H54 (cell line): Measurements from ENCODE around the gene LPAR1.
A peak's percentile ranks its signal among the peaks of the same experiment; 100 is the strongest.

Source experiments
- DNase-seq: peaks from one replicate; pipeline ENCODE4 v3.0.0; 2011; ENCODE audit warnings: low spot score, mixed read lengths; ENCODE audit not compliant: insufficient read length
- FAIRE-seq: peaks from 3 replicates; lab custom pipeline; 2011; peaks lifted over from hg19 to GRCh38; lab: Jason Lieb, UNC
- POLR2A ChIP-seq: IDR thresholded peaks from 2 replicates; pipeline ENCODE4 v1.6.1; 2011; ENCODE audit warnings: low read depth, mild to moderate bottlenecking, low read length

The LPAR1 gene

DNA sequence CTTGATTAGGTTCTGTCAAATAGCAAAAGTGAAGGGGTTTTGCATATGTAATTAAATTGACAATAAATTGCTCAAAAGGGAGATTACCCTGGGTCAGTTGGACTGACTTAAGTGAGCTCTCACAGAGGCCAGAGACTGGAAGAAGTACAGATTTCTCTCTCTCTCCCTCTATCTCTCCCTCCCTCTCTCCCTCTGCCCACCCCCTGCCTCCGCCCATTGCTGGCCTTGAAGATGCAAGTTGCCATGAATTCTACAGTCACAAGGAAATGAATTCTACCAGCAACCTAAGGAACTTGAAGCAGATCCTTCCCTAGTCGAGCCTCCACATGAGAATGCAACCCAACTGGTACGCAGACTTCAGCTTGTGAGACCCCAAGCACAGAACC lies 119.2 kb downstream of the LPAR1 start:
- DNase-seq (no peak), FAIRE-seq (no peak)
- TF ChIP-seq POLR2A, result no peak

- TF ChIP-seq POLR2A, result no peak
- peak; percentile 14 for DNase-seq
- peak; percentile 6 for FAIRE-seq
Observed at GRCh38 chr9:110918316-110919049, 119.8 kb downstream of the LPAR1 start.

DNA sequence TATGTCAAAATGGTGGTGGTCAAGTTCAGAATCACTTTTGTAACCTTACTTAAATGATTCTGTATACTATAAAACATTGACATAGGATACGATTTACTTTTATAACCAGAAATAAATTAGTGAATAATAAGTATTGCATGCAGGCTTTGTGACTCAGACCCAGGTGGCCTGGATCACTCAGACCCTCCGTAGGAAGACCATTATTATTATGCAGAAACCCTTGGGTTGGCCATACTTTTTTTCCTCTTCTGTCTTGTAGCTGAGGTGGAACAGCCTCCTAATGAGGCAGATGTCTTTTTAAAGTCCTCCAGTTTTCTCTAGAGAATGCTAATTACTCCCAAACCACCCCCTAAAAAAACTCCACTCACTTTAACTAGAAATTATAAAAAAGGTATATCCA lies 121.9 kb downstream of the LPAR1 start:
- no peak for TF ChIP-seq POLR2A
- FAIRE-seq (no peak), DNase-seq (no peak)

GRCh38 chr9:110912419-110913291 lies 125.6 kb downstream of the LPAR1 start:
- no peak for TF ChIP-seq POLR2A
- FAIRE-seq (peak; percentile 83), DNase-seq (no peak)

DNA sequence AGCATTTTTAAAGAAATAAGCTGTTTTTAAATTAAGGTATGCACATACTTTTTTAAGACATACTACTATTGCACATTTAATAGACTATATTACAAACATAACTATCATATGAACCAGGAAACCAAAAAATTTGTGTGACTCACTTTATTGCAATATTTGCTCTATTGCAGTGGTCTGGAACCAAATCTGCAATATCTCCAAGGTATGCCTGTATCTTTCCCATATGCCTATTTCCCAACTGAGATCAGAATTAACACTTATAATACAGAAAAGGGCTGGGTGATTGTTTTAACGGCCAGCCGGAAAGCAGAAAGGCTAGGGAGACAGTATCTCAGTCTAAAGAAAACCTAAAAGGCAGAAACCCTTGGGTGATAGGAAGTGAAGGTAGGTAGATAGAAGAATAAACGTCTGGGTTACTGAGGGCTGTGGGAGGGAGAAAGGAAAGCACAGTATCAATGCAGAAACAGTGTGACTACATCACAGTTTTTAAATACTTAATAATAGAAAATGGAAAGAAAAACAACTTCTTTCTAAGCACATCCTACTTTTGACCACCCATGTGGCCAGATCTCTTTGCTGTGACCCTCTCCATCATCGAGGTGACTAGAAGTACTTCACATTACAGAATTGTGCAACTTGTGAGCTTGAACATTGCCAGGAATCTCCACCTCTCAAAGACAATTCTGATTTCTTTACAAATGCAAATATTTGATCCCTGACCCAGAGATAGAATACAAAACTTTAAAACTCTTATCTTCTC lies 126.4 kb downstream of the LPAR1 start:
- TF ChIP-seq POLR2A, result no peak
- FAIRE-seq (peak; percentile 50), DNase-seq (no peak)

- no peak for TF ChIP-seq POLR2A
- DNase-seq (no peak), FAIRE-seq (no peak)
Observed at GRCh38 chr9:110908894-110909293, 129.4 kb downstream of the LPAR1 start.

DNA sequence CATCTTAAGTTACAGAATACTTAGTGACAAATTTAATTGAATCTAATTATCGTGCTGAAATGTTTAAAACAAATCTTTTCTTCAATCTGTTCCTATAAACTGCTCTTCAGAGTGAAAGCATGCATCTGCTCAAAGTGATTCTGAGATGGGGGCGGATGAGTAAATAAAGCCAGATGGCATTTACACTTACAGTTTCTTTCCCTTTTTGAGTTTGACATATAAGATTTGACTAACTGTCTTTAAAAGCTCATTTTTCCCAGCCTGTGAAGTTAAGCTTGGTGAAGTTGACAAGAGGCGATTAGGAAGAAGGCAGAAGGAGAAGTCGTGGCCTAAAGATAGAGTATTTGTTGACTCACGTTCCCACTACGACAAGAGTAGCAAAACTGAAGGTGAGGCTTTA lies 137.4 kb downstream of the LPAR1 start:
- no peak for DNase-seq
- no peak for TF ChIP-seq POLR2A
- FAIRE-seq, result peak; percentile 62

DNA sequence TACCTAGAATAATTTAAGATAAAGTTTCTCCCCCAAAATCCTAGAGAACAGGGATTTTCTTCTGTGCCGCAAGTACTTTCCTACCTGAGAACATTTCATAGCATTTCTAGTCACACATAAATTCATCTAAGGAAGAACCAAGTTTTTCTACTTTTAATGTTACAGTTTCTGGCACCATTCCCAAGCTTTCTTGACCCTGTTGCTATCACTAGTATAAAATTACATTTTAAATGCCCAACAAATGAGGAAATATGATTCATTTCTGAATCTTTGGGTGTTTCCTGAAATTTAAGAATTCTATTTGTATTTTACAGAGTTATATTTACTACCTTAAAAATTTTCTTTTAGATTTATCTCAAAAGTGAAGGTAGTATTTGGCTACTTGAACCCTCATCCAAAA lies 137.8 kb downstream of the LPAR1 start:
- FAIRE-seq (no peak), DNase-seq (no peak)
- TF ChIP-seq POLR2A, result no peak

DNA sequence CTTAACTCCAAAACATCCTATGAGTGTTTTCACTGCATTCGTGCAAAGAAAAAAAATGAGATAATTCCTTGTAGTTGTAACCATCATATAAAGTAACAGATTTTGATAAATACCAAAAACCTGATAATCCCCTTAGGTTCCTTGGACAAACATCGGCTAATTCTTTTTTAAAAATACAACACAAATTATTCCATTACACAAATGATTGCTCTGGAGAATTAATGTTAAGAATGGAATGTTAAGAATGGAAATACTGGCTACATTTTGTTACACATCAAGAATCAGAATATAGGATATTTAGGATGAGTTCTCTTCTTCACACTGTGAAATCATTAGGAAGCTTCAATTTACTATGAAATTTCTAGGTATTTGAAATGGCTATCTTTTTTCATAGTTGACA lies 139.4 kb downstream of the LPAR1 start:
- FAIRE-seq (peak; percentile 23), DNase-seq (no peak)
- no peak for TF ChIP-seq POLR2A

DNA sequence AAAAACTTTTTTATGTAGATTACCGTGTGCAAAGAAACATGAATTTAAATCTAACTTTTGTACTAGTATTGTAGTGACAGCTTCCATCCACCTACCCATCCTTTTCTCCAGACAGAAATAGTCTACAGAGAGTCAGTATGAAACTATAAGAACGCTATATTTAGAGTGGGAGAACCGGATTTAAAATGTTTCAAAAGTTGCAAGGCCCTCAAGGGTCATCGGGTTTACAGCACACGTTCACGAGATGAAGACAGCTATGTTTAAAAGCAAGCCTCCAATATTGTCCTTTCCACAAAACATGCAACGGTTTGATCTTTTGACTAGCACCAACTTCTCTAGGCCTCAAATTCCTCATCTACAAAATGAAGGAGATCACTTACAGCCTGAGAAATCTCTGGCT lies 139.9 kb downstream of the LPAR1 start:
- no peak for DNase-seq
- FAIRE-seq, result no peak
- no peak for TF ChIP-seq POLR2A

DNA sequence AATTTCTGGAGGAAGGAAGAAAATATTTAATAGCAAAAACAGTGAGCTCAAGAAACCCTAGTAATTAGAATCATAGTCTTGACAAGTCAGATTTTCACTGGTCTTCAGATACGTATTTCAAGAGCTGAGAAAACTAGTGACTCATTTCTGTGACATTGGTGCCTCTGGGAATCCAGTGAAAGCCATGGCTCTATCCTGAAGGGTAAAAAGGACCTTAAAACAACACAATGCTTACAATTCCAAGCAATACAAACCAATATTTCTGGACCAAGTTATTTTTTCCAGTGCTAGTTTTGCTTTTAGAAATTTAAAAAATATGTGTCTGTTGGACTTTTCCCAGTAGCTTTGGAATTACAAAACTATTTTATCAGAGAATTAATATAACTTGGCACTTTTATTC lies 140.3 kb downstream of the LPAR1 start:
- TF ChIP-seq POLR2A, result no peak
- FAIRE-seq, result peak; percentile 64
- no peak for DNase-seq

DNA sequence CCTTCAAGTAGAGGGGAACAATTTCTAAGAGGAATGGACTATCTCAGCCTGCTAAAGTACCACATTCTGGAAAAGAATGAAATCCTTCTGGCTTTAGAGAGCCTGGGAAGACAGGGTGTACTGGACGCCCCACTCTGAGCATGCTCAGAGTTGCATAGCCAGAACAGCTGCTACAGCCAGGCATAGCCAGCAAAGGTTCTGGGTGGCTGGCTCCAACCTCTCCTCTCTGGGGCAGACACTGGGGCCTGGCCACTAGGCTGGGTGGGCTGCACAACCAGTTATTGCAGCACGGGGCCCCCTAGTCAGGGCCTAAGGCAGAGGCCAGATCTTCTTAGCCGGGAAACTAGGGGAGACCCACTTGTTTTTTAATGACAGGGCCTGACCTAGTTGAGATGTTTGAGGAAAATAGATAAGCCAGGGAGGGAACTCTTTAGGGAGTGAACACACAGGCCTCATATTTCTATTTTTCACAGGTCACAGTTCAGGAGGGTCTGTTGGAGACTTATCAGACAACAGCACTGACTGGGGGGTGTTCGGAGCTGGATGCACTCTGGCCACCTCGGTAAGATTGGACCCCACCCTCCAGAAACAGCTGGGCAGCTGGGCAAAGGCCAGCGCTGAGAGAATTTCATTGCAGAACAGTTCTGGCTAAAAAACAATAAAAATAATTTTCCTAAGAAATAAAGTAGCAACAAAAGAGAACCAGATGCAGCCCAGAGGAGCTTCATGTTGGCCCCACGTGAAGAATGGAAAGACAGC lies 142.9 kb downstream of the LPAR1 start:
- FAIRE-seq (no peak), DNase-seq (no peak)
- no peak for TF ChIP-seq POLR2A

DNA sequence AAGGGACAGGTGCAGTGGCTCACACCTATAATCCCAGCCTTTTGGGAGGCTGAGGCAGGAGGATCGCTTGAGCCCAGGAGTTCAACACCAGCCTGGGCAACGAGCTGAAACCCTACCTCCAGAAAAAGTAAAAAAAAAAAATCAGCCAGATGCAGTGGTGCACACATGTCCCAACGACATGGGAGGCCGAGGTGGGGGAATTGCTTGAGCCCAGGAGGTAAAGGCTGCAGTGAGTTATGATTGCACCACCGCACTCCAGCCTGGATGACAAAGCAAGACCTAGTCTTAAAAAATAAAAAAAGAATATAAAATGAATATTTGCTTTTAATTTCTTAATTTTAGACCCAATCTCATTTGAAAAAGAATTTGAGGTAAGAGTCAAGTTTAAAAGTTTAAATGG lies 143.5 kb downstream of the LPAR1 start:
- FAIRE-seq (no peak), DNase-seq (no peak)
- no peak for TF ChIP-seq POLR2A
